HEK293T (cell line): Measurements from ENCODE around the gene RGS3.

ENCODE experiments used
- ARNT ChIP-seq: fragments of 450-650 bp; IDR thresholded peaks from 2 replicates; pipeline ENCODE4 v1.6.1; 2017; ENCODE audit warnings: mild to moderate bottlenecking
- BHLHE40 ChIP-seq: fragments of 450-650 bp; IDR thresholded peaks from 2 replicates; pipeline ENCODE4 v1.6.1; 2016; ENCODE audit warnings: mild to moderate bottlenecking, moderate library complexity, borderline replicate concordance
- CTBP1 ChIP-seq: fragments of 450-650 bp; IDR thresholded peaks from 2 replicates; pipeline ENCODE4 v1.6.1; 2016; ENCODE audit warnings: borderline replicate concordance
- ELF4 ChIP-seq: fragments of 450-650 bp; IDR thresholded peaks from 2 replicates; pipeline ENCODE4 v1.6.1; 2017; ENCODE audit warnings: antibody characterized with exemption
- HDGF ChIP-seq: fragments of 450-650 bp; IDR thresholded peaks from 2 replicates; pipeline ENCODE4 v1.6.1; 2017; ENCODE audit warnings: antibody characterized with exemption, borderline replicate concordance
- L3MBTL2 ChIP-seq: fragments of 450-650 bp; conservative IDR thresholded peaks from 2 replicates; pipeline ENCODE4 v1.6.1; 2016; ENCODE audit warnings: mild to moderate bottlenecking
- LEF1 ChIP-seq: fragments of 450-650 bp; IDR thresholded peaks from 2 replicates; pipeline ENCODE4 v1.6.1; 2017; ENCODE audit warnings: mild to moderate bottlenecking, borderline replicate concordance
- NFRKB ChIP-seq: fragments of 450-650 bp; IDR thresholded peaks from 2 replicates; pipeline ENCODE4 v1.6.1; 2016; ENCODE audit warnings: mild to moderate bottlenecking, moderate library complexity
- SP1 ChIP-seq: fragments of 450-650 bp; IDR thresholded peaks from 2 replicates; pipeline ENCODE4 v1.6.1; 2017
- SUZ12 ChIP-seq: fragments of 450-650 bp; IDR thresholded peaks from 2 replicates; pipeline ENCODE4 v1.6.1; 2016; ENCODE audit warnings: mild to moderate bottlenecking
- TARDBP ChIP-seq: fragments of 450-650 bp; IDR thresholded peaks from 2 replicates; pipeline ENCODE4 v1.6.1; 2016
- ZNF384 ChIP-seq: fragments of 450-650 bp; IDR thresholded peaks from 2 replicates; pipeline ENCODE4 v1.6.1; 2016
- TF ChIP-seq, protein P1 (sequence below): fragments of 450-650 bp; IDR thresholded peaks from 2 replicates; pipeline ENCODE4 v1.6.1; 2016

DNA sequence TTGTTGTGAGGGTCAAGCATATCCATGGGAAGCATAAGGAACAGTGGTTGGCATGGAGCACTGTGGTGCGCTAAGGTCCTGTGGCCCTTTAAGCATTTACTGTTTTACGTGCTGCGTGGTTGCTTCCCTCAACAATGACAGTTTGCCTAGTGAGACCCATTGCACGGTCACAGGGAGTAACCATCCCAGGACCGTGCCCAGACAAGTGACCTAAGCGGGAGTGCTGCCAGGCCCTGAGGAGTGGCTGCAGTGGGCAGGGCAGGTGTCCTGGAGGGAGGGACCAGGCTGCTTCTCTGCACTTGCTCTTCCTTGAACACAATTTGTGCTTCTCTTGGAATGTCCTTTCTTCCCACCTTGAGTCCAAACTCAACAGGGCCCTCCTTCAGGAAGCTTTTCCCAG, 64.6 kb downstream of the RGS3 start:
- TF ChIP-seq ELF4 (no peak), SUZ12 (no peak), HDGF (no peak), SP1 (no peak), NFRKB (no peak), L3MBTL2 (no peak), ARNT (no peak), LEF1 (no peak), BHLHE40 (no peak), ZNF384 (no peak), CTBP1 (no peak), TARDBP (no peak)
- TF ChIP-seq, protein P1, sequence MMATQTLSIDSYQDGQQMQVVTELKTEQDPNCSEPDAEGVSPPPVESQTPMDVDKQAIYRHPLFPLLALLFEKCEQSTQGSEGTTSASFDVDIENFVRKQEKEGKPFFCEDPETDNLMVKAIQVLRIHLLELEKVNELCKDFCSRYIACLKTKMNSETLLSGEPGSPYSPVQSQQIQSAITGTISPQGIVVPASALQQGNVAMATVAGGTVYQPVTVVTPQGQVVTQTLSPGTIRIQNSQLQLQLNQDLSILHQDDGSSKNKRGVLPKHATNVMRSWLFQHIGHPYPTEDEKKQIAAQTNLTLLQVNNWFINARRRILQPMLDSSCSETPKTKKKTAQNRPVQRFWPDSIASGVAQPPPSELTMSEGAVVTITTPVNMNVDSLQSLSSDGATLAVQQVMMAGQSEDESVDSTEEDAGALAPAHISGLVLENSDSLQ, result no peak
